ENCODE results near the gene ACTG1. TPM values are rescaled to one million over a fixed set of nuclear protein-coding genes. Genes with fewer than 3 reads are reported as not detected.

The ACTG1 gene
- polyA plus RNA-seq, 4 donors, result 2,973 to 3,218 (median 3,183) TPM

DNA sequence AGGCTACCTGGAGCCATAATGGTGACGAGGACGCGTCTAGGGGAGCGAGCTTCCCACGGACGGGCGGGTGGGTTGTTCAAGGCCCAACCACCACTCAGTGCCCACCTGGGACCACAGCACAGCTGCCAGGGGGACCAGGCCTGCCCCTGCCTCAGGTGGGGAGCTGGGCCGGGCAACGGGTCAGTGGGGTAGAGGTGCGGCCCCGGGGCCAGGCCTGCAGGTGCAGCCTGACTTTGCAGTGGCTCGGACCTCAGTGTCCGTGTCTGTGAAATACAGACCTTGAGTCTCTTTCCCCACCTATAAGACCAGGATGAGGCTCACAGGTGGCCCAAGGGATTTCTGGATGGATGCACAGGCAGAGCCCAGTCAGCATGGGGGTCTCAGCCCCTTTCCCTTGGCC is 43.3 kb downstream of the ACTG1 start:
- DNase-seq (ENCODE audit: low read depth in 4 of 4, low spot score in 3 of 4), result no peak

DNA sequence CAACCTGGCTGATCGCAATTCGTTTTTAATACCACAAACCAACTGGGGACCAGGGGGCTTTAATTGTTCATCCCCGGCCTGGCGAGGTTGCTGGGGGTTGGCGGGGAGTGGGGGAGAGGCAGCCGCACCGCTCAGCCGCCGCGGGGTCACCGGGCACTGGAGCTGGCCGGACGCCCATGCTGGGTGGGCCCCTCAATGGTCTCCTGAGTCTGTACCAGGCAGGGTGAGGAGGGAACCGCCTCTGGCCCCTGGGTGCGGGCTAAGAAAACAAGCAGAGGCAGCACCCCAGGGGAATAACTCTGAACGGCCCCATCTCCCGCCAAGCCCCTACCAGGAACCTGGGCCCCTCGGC is 43.9 kb downstream of the ACTG1 start:
- no peak for DNase-seq (ENCODE audit: low read depth in 4 of 4, low spot score in 3 of 4)

DNA sequence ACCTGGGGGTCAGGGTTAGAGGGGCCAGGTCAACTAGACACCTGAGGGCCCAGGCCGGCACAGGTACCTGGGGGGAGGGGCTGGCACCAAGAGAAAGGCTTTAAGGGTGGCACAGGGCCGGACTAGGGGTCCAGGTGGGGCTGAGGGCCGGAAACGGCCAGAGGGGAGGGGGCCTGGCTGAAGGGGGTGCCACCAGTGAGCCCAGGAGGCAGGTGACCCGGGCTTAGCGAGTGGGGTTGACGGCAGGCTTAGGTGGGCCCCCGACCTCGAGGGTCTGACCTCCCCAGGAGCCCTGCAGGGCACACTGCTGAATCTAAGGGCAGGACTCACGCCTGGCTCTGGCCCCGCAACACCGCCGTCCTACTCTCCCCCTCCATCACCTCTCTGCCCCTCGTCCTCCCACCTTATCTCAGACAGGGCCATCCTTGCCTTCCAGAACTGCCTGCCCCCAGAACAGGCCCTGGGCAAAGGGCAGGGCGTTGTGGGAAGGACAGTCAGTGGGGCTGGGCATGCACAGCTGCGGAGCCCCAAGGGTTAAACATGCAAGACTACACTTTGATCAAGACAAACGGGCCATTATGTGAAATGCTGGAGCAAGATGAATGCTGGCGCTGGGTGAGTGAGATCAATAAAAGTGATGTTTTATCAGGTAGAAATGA is 44.4 kb downstream of the ACTG1 start:
- no peak for DNase-seq (ENCODE audit: low read depth in 4 of 4, low spot score in 3 of 4)

DNA sequence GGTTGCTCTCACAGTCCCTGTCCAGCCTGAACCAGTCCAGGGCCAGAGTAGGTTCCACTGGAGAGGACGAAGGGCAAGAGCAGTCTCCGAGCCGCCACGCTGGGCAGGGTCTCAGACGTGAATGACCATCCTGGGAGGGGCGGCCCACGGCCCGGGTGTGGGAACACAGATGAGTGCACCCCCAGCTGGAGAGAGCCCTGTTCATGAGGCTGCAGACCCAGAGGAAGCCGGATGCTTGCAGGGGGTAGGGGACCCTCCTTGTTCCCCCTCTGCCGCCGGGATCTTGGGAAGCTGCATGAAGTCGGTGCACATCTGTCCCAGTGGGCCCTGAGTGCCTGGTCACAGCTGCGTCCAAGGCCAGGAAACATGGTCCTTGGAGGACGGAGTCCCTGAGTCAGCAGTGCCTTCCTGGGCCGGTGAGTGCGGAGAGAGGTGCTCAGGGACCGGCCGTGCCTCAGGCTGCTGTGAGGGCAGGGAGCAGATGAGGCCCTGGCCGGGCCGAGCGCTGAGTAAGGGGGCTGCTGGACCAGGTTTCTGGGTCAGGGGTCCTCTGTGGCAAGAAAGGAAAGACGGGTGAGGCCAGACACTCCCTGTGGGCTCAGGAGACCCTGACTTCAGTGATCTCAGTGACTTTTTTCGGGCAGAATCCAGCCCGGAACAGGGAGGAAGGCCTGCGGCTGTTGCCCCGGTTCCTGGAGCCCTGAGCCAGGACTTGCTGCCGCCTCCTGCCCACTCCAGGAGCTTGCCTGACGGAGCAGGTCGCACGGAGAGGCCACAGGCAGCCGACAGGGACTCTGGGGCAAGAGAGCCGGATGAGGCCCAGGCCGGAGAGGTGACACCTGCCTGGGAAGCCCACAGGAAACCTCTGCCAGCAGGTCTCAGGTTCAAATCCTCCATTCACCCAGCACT is 45.8 kb downstream of the ACTG1 start:
- DNase-seq (ENCODE audit: low read depth in 4 of 4, low spot score in 3 of 4), result no peak

DNA sequence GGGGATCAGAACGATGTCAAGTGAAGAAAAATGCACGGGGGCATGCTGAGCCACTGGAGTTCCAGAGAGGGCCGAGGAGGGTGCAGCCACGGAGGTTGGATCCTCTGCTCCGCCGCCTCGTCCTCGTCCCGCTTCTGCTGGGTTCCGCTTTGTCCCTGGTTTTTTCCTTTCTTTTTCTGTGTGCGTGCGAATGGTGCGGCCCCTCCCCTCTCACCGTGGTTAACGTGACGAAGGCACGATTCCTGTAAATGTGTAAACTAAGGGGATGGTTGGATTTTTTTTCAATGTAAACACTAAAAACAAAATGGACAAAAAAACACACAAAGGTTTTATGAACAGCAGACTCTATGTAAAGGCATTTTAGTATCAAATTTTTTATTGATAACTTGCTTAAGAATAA is 46.7 kb downstream of the ACTG1 start:
- DNase-seq (ENCODE audit: low read depth in 4 of 4, low spot score in 3 of 4), result no peak

DNA sequence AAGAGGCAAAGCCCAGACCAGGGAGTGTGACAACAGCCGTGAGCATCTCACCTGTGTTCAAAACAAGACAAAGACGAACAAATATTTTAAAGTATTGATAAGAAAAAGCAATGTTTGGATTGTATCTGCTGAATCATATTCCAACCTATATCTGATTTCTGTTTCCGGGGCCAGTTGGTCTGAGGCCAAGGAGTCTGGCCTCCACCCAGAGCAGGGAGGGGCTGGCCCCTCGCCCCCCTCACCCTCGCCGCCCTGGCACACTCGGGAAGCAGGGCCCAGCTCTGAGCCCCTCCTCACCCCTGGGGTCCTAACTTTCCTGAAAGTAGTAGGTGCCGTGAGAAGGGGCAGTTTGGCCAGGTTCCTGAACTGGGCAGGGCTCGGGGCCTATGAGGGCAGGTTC is 48.0 kb downstream of the ACTG1 start:
- no peak for DNase-seq (ENCODE audit: low read depth in 4 of 4, low spot score in 3 of 4)

DNA sequence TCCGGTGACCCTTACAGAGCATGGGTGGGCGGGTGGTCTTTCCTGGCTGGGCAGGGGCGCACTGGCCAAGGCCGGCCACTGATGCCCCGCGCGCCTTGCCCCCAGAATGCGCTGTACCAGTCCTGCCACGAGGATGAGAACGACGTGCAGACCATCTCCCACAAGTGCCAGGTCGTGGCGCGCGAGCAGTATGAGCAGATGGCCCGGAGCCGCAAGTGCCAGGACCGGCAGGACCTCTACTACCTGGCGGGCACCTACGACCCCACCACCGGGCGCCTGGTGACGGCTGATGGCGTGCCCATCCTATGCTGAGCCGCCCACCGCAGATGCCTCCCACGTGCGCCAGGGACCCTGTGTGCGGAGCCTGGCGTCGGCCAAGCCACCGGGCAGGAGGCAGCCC is 49.1 kb downstream of the ACTG1 start:
- DNase-seq (ENCODE audit: low read depth in 4 of 4, low spot score in 3 of 4), result no peak

DNA sequence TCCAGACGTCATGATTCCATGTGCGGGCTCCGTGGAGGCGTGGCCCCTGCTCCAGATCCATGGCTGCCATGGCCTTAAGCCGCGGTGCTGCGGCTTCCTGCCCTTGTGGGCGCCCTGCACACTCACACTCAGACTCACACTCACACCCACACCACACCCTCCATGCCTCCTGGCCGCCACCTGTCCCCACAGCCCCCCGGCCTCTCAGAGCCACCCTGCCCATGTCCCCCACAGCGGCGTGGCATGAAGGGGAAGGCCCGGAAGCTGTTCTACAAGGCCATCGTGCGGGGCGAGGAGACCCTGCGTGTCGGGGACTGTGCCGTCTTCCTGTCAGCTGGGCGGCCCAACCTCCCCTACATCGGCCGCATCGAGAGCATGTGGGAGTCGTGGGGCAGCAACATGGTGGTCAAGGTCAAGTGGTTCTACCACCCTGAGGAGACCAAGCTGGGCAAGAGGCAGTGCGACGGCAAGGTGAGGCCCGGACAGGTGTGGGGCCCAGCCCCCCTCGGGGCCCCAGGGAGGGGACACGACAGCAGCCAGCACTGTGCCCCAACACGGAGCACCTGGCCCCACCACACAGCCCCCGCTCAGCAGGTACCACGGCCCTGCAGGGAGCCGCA is 50.0 kb downstream of the ACTG1 start:
- DNase-seq (ENCODE audit: low read depth in 4 of 4, low spot score in 3 of 4), result no peak

DNA sequence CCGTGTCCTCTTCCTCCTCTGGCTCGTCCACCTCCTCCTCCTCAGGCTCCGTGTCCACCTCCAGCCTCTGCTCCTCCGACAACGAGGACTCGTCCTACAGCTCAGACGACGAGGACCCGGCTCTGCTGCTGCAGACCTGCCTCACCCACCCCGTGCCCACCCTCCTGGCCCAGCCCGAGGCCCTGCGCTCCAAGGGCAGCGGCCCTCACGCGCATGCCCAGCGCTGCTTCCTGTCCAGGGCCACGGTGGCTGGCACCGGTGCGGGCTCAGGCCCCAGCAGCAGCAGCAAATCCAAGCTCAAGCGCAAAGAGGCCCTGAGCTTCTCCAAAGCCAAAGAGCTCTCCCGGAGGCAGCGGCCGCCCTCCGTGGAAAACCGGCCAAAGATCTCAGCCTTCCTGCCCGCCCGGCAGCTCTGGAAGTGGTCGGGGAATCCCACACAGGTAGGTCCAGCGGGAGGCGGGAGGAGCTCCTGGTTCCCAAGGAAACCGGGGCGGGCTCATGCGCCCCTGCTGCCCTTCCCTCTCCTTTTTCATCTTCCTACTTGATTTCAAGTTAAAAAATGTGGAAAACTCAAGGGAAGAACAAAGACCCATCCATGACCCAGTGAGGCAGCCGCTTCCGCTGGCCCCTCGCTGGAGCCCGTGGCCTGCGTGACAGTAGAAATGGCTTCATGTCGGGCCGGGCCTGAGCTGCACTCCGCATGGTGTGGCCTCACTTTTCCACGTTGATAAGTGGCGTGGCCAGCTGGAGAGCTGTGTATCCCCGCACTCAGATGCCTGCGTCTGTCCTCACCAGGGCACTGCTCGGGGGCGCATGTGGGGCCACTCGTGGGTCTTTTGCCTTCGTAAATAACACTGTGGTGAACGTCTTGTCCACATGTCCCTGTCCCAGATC is 50.7 kb downstream of the ACTG1 start:
- no peak for DNase-seq (ENCODE audit: low read depth in 4 of 4, low spot score in 3 of 4)

DNA sequence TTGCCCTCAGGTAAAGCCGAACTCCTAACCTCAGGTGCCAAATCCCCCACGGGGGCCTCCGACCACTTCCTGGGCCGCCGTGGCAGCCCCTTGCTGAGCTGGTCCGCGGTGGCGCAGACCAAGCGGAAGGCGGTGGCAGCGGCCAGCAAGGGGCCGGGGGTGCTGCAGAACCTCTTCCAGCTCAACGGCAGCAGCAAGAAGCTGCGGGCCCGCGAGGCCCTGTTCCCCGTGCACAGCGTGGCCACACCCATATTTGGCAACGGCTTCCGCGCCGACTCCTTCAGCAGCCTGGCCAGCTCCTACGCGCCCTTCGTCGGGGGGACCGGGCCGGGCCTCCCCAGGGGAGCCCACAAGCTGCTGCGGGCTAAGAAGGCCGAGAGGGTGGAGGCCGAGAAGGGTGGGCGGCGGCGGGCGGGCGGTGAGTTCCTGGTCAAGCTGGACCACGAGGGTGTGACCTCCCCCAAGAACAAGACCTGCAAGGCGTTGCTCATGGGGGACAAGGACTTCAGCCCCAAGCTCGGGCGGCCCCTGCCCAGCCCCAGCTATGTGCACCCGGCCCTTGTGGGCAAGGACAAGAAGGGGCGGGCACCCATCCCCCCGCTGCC is 51.6 kb downstream of the ACTG1 start:
- DNase-seq (ENCODE audit: low read depth in 4 of 4, low spot score in 3 of 4), result no peak

Other genes starting within 250 kb of the ACTG1 start
- 10 to 100 TPM; 41.7 to 77.7 (median 51.1) TPM for gene SLC38A10, start 217.5 kb downstream of the ACTG1 start, polyA plus RNA-seq (ENCODE audit: insufficient read length in 4 of 4)
- 10 to 100 TPM; 15.3 to 31.2 (median 17.6) TPM for gene BAHCC1, start 117.3 kb downstream of the ACTG1 start, polyA plus RNA-seq (ENCODE audit: insufficient read length in 4 of 4)
- 1 to 10 TPM; 1.2 to 2.5 (median 1.7) TPM for gene FSCN2, start 15.6 kb upstream of the ACTG1 start, polyA plus RNA-seq (ENCODE audit: insufficient read length in 4 of 4)
- 10 to 100 TPM; 19.0 to 37.2 (median 24.3) TPM for gene FAAP100, start 39.6 kb upstream of the ACTG1 start, polyA plus RNA-seq (ENCODE audit: insufficient read length in 4 of 4)
- gene NPLOC4, start 124.3 kb upstream of the ACTG1 start, polyA plus RNA-seq (ENCODE audit: insufficient read length in 4 of 4), result 10 to 100 TPM; 45.0 to 70.0 (median 57.1) TPM
- 1 to 10 TPM; 2.0 to 6.9 (median 2.2) TPM for gene TSPAN10, start 124.4 kb upstream of the ACTG1 start, polyA plus RNA-seq (ENCODE audit: insufficient read length in 4 of 4)
- gene PDE6G, start 143.7 kb upstream of the ACTG1 start, polyA plus RNA-seq (ENCODE audit: insufficient read length in 4 of 4), result 10 to 100 TPM in 3 of 4 donors, 1 to 10 TPM in 1; 6.2 to 15.0 (median 13.1) TPM
- 10 to 100 TPM in 3 of 4 donors, 1 to 10 TPM in 1; 9.6 to 21.6 (median 12.3) TPM for gene OXLD1, start 153.8 kb upstream of the ACTG1 start, polyA plus RNA-seq (ENCODE audit: insufficient read length in 4 of 4)
- 10 to 100 TPM in 3 of 4 donors, 1 to 10 TPM in 1; 9.6 to 18.5 (median 14.0) TPM for gene CCDC137, start 153.9 kb upstream of the ACTG1 start, polyA plus RNA-seq (ENCODE audit: insufficient read length in 4 of 4)
- gene ARL16, start 171.0 kb upstream of the ACTG1 start, polyA plus RNA-seq (ENCODE audit: insufficient read length in 4 of 4), result 10 to 100 TPM; 34.7 to 52.6 (median 43.6) TPM
- gene HGS, start 171.2 kb upstream of the ACTG1 start, polyA plus RNA-seq (ENCODE audit: insufficient read length in 4 of 4), result 100 to 1,000 TPM in 1 of 4 donors, 10 to 100 TPM in 3; 88.9 to 110 (median 96.0) TPM
- gene MRPL12, start 190.6 kb upstream of the ACTG1 start, polyA plus RNA-seq (ENCODE audit: insufficient read length in 4 of 4), result 10 to 100 TPM; 26.8 to 53.8 (median 41.6) TPM
- 10 to 100 TPM in 3 of 4 donors, 1 to 10 TPM in 1; 7.1 to 20.5 (median 12.5) TPM for gene SLC25A10, start 199.5 kb upstream of the ACTG1 start, polyA plus RNA-seq (ENCODE audit: insufficient read length in 4 of 4)

Data from left renal pelvis (tissue), 4 donors.